ENCODE measurements around the gene PTPRG.

Gene PTPRG

GRCh38 chr3:61927332-61927731, 366.0 kb downstream of the PTPRG start:
- Histone ChIP-seq H3K27ac (ENCODE audit: low read depth, low read length) (no peak overlapping the region), H3K9me3 (ENCODE audit: control insufficient read depth, insufficient read depth, low read length) (no peaks in the 10 kb centered on the region), H3K4me3 (ENCODE audit: low read length) (no peak overlapping the region), H3K9me2 (replicated peaks; ENCODE audit: control insufficient read depth, low read length) (no peaks in the 10 kb centered on the region), H4K20me1 (ENCODE audit: control insufficient read depth, insufficient read depth, low read depth, low read length) (no peaks in the 10 kb centered on the region), H3K4me2 (ENCODE audit: low read length) (no peak overlapping the region), H3F3A (ENCODE audit: control insufficient read depth, insufficient read depth) (no peaks in the 10 kb centered on the region), H3K27me3 (ENCODE audit: control insufficient read depth, low read length) (no peaks in the 10 kb centered on the region; the same call in 1 of the 2 replicates), H3K4me1 (ENCODE audit: control insufficient read depth, low read length) (peaks cover 9% of the 10 kb centered on the region), H3K36me3 (ENCODE audit: control insufficient read depth, low read length) (no peaks in the 10 kb centered on the region), H3K79me2 (ENCODE audit: control insufficient read depth, low read length) (no peaks in the 10 kb centered on the region)
- TF ChIP-seq CTCF (IDR thresholded peaks at IDR 0.05; ENCODE audit: low read depth, low read length, poor library complexity, severe bottlenecking) (no peak), EZH2phosphoT487 (IDR thresholded peaks at IDR 0.05; ENCODE audit: borderline replicate concordance, low read length) (no peak)

- Histone ChIP-seq H3K27me3 (ENCODE audit: control insufficient read depth, low read length) (no peaks in the 10 kb centered on the region; the same call in 1 of the 2 replicates), H3K4me2 (ENCODE audit: low read length) (no peak overlapping the region), H3K36me3 (ENCODE audit: control insufficient read depth, low read length) (no peaks in the 10 kb centered on the region), H3K4me1 (ENCODE audit: control insufficient read depth, low read length) (peaks cover 9% of the 10 kb centered on the region), H3K27ac (ENCODE audit: low read depth, low read length) (no peak overlapping the region), H3K9me3 (ENCODE audit: control insufficient read depth, insufficient read depth, low read length) (no peaks in the 10 kb centered on the region), H3F3A (ENCODE audit: control insufficient read depth, insufficient read depth) (no peaks in the 10 kb centered on the region), H3K4me3 (ENCODE audit: low read length) (no peak overlapping the region), H3K79me2 (ENCODE audit: control insufficient read depth, low read length) (no peaks in the 10 kb centered on the region), H3K9me2 (replicated peaks; ENCODE audit: control insufficient read depth, low read length) (no peaks in the 10 kb centered on the region), H4K20me1 (ENCODE audit: control insufficient read depth, insufficient read depth, low read depth, low read length) (no peaks in the 10 kb centered on the region)
- TF ChIP-seq EZH2phosphoT487 (IDR thresholded peaks at IDR 0.05; ENCODE audit: borderline replicate concordance, low read length) (no peak), CTCF (IDR thresholded peaks at IDR 0.05; ENCODE audit: low read depth, low read length, poor library complexity, severe bottlenecking) (no peak)
These were observed 366.7 kb downstream of the PTPRG start for GRCh38 chr3:61928039-61928438.

- Histone ChIP-seq H3K4me3 (ENCODE audit: low read length) (no peak overlapping the region), H3K27ac (ENCODE audit: low read depth, low read length) (no peak overlapping the region), H3K9me2 (replicated peaks; ENCODE audit: control insufficient read depth, low read length) (no peaks in the 10 kb centered on the region), H4K20me1 (ENCODE audit: control insufficient read depth, insufficient read depth, low read depth, low read length) (no peaks in the 10 kb centered on the region), H3K36me3 (ENCODE audit: control insufficient read depth, low read length) (no peaks in the 10 kb centered on the region), H3K4me2 (ENCODE audit: low read length) (no peak overlapping the region), H3F3A (ENCODE audit: control insufficient read depth, insufficient read depth) (no peaks in the 10 kb centered on the region), H3K9me3 (ENCODE audit: control insufficient read depth, insufficient read depth, low read length) (no peaks in the 10 kb centered on the region), H3K27me3 (ENCODE audit: control insufficient read depth, low read length) (peaks cover 5% of the 10 kb centered on the region), H3K79me2 (ENCODE audit: control insufficient read depth, low read length) (no peaks in the 10 kb centered on the region), H3K4me1 (ENCODE audit: control insufficient read depth, low read length) (peaks cover 9% of the 10 kb centered on the region)
- TF ChIP-seq EZH2phosphoT487 (IDR thresholded peaks at IDR 0.05; ENCODE audit: borderline replicate concordance, low read length), result no peak
These were observed 367.5 kb downstream of the PTPRG start for GRCh38 chr3:61928776-61929314.

- Histone ChIP-seq H3K79me2 (ENCODE audit: control insufficient read depth, low read length) (no peaks in the 10 kb centered on the region), H4K20me1 (ENCODE audit: control insufficient read depth, insufficient read depth, low read depth, low read length) (no peaks in the 10 kb centered on the region), H3K27ac (ENCODE audit: low read depth, low read length) (no peak overlapping the region), H3K4me3 (ENCODE audit: low read length) (no peak overlapping the region), H3K4me2 (ENCODE audit: low read length) (no peak overlapping the region), H3K9me2 (replicated peaks; ENCODE audit: control insufficient read depth, low read length) (no peaks in the 10 kb centered on the region), H3K4me1 (ENCODE audit: control insufficient read depth, low read length) (peaks cover 2% of the 10 kb centered on the region), H3K27me3 (ENCODE audit: control insufficient read depth, low read length) (peaks cover 8% of the 10 kb centered on the region), H3K9me3 (ENCODE audit: control insufficient read depth, insufficient read depth, low read length) (no peaks in the 10 kb centered on the region), H3K36me3 (ENCODE audit: control insufficient read depth, low read length) (no peaks in the 10 kb centered on the region), H3F3A (ENCODE audit: control insufficient read depth, insufficient read depth) (no peaks in the 10 kb centered on the region)
- no peak for TF ChIP-seq CTCF (IDR thresholded peaks at IDR 0.05; ENCODE audit: low read depth, low read length, poor library complexity, severe bottlenecking)
- TF ChIP-seq EZH2phosphoT487 (IDR thresholded peaks at IDR 0.05; ENCODE audit: borderline replicate concordance, low read length), result no peak
These were observed 368.2 kb downstream of the PTPRG start for GRCh38 chr3:61929617-61930016.

Data from DOHH2 (cell line).